Measurements from ENCODE around the gene BMPR1A. TPM values are rescaled to one million over a fixed set of nuclear protein-coding genes. Genes with fewer than 3 reads are reported as not detected.
"Not testable (repeated sequence)": the region's sequence is repeated elsewhere in the genome, so short reads cannot be mapped to it uniquely, and the experiment has no call there.

The BMPR1A gene
- total RNA-seq, 1 donor from 2014 or later, result 20.8 TPM

- Mint-ChIP-seq H3K27me3 (ENCODE audit: unreplicated experiment) (peaks cover 2% of the 10 kb centered on the region), H3K9me3 (ENCODE audit: unreplicated experiment) (no peaks in the 10 kb centered on the region), H3K4me3 (ENCODE audit: unreplicated experiment) (no peak overlapping the region), H3K27ac (ENCODE audit: unreplicated experiment) (no peak overlapping the region), H3K36me3 (ENCODE audit: low read depth, unreplicated experiment) (peaks cover 4% of the 10 kb centered on the region), H3K4me1 (ENCODE audit: unreplicated experiment) (peaks cover 2% of the 10 kb centered on the region)
- no peak for TF ChIP-seq CTCF (IDR thresholded peaks at IDR 0.05; ENCODE audit: unreplicated experiment)
- DNase-seq (ENCODE audit: low spot score), result no peak
Observed at GRCh38 chr10:86849181-86849894, 92.9 kb downstream of the BMPR1A start.

- Mint-ChIP-seq H3K4me3 (ENCODE audit: unreplicated experiment) (no peak overlapping the region), H3K9me3 (ENCODE audit: unreplicated experiment) (no peaks in the 10 kb centered on the region), H3K36me3 (ENCODE audit: low read depth, unreplicated experiment) (peaks cover 4% of the 10 kb centered on the region), H3K4me1 (ENCODE audit: unreplicated experiment) (peaks cover 2% of the 10 kb centered on the region), H3K27ac (ENCODE audit: unreplicated experiment) (no peak overlapping the region), H3K27me3 (ENCODE audit: unreplicated experiment) (peaks cover 2% of the 10 kb centered on the region)
- TF ChIP-seq CTCF (IDR thresholded peaks at IDR 0.05; ENCODE audit: unreplicated experiment), result no peak
- DNase-seq (ENCODE audit: low spot score), result no peak
Observed at GRCh38 chr10:86850481-86850880, 94.1 kb downstream of the BMPR1A start.

- Mint-ChIP-seq H3K4me1 (ENCODE audit: unreplicated experiment) (peaks cover 2% of the 10 kb centered on the region), H3K36me3 (ENCODE audit: low read depth, unreplicated experiment) (peaks cover 4% of the 10 kb centered on the region), H3K27ac (ENCODE audit: unreplicated experiment) (no peak overlapping the region), H3K4me3 (ENCODE audit: unreplicated experiment) (no peak overlapping the region), H3K9me3 (ENCODE audit: unreplicated experiment) (no peaks in the 10 kb centered on the region), H3K27me3 (ENCODE audit: unreplicated experiment) (no peaks in the 10 kb centered on the region)
- no peak for DNase-seq (ENCODE audit: low spot score)
- TF ChIP-seq CTCF (IDR thresholded peaks at IDR 0.05; ENCODE audit: unreplicated experiment), result no peak
Observed at GRCh38 chr10:86851328-86852207, 95.1 kb downstream of the BMPR1A start.

GRCh38 chr10:86853582-86853981, 97.2 kb downstream of the BMPR1A start:
- not testable (repeated sequence) for H3K27ac Mint-ChIP-seq (ENCODE audit: unreplicated experiment); H3K27me3 Mint-ChIP-seq (ENCODE audit: unreplicated experiment); H3K36me3 Mint-ChIP-seq (ENCODE audit: low read depth, unreplicated experiment); H3K4me1 Mint-ChIP-seq (ENCODE audit: unreplicated experiment); DNase-seq (ENCODE audit: low spot score); H3K9me3 Mint-ChIP-seq (ENCODE audit: unreplicated experiment)
- peak overlapping the region; percentile 14 for H3K4me3 Mint-ChIP-seq (ENCODE audit: unreplicated experiment)

GRCh38 chr10:86855513-86855912, 99.1 kb downstream of the BMPR1A start:
- no peak for TF ChIP-seq CTCF (IDR thresholded peaks at IDR 0.05; ENCODE audit: unreplicated experiment)
- H3K36me3 Mint-ChIP-seq (ENCODE audit: low read depth, unreplicated experiment), result peaks cover 4% of the 10 kb centered on the region
- no peak overlapping the region for H3K27ac Mint-ChIP-seq (ENCODE audit: unreplicated experiment)
- peaks cover 2% of the 10 kb centered on the region for H3K4me1 Mint-ChIP-seq (ENCODE audit: unreplicated experiment)
- no peaks in the 10 kb centered on the region for H3K27me3 Mint-ChIP-seq (ENCODE audit: unreplicated experiment)
- H3K9me3 Mint-ChIP-seq (ENCODE audit: unreplicated experiment), result no peaks in the 10 kb centered on the region
- DNase-seq (ENCODE audit: low spot score), result no peak
- H3K4me3 Mint-ChIP-seq (ENCODE audit: unreplicated experiment), result no peak overlapping the region

All from endothelial cell (in vitro differentiated cells).